Mammary epithelial cell (primary cell): ENCODE measurements around the gene USH2A.

Experiments
- CTCF ChIP-seq, 2 donors: IDR thresholded peaks in 1 of 2; conservative IDR thresholded peaks in 1 of 2; 2 replicates each; pipeline ENCODE4 v1.5.1; 2011 to 2012; ENCODE audit warnings: inconsistent platforms in 2 of 2, low read length in 2 of 2, mild to moderate bottlenecking in 2 of 2, control low read depth in 1 of 2, low read depth in 1 of 2; ENCODE audit not compliant: insufficient read depth in 1 of 2; ENCODE audit errors: extremely low read depth in 1 of 2
- EZH2 ChIP-seq: IDR thresholded peaks from 2 replicates; pipeline ENCODE4 v1.6.1; 2012; ENCODE audit warnings: low read length, inconsistent platforms, borderline replicate concordance

DNA sequence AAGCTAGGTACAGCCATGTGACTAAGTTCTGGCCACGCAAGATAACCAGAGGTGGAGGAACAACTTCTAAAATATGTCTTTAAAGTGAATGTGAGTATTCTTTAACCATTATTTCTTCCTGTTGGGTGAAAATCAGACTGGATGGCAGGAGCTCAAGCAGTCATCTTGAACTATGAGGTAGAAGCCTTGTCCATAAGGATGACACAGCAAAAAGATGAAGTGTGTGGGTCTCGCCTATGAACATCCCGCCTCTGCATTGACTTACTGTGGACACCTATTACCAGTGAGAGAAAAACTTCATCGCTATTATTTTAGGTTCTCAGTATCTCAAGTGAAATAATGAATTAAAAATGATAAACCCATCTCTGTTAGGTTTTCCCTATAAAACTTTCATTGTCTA lies 365.3 kb downstream of the USH2A start:
- no peak for TF ChIP-seq CTCF (conservative IDR thresholded peaks at IDR 0.05 in 1 of 2, IDR thresholded peaks at IDR 0.05 in 1 of 2; ENCODE audit: extremely low read depth in 1 of 2, insufficient read depth in 1 of 2, low read depth in 1 of 2, low read length in 2 of 2)
- no peak for TF ChIP-seq EZH2
